Measurements from ENCODE around the gene PITPNC1. TPM values are rescaled to one million over a fixed set of nuclear protein-coding genes. Genes with fewer than 3 reads are reported as not detected.

Gene PITPNC1
- total RNA-seq, 1 donor from 2014 or later: 8.1 TPM

- Histone ChIP-seq H3K4me3 (no peak overlapping the region), H3K27ac (no peak overlapping the region), H3K9me3 (no peaks in the 10 kb centered on the region), H3K4me1 (peaks cover 6% of the 10 kb centered on the region), H3K27me3 (no peaks in the 10 kb centered on the region), H3K36me3 (peaks cover 6 to 72% of the 10 kb centered on the region in 2 donors)
- TF ChIP-seq POLR2AphosphoS5 (IDR thresholded peaks at IDR 0.05; ENCODE audit: insufficient read depth in 1 of 2, low read depth in 1 of 2): no peak
- no peak for TF ChIP-seq CTCF (IDR thresholded peaks at IDR 0.05)
- TF ChIP-seq POLR2A (IDR thresholded peaks at IDR 0.05): no peak
- intact Hi-C loops (cut with DNase I): no loop called here
- no peak for DNase-seq (ENCODE audit: extremely low spot score in 2 of 2)
Measured at GRCh38 chr17:67353929-67354574, 23.0 kb upstream of the PITPNC1 start.

GRCh38 chr17:67358612-67359011 lies 18.5 kb upstream of the PITPNC1 start:
- no peak for DNase-seq (ENCODE audit: extremely low spot score in 2 of 2)
- peaks cover 49% of the 10 kb centered on the region for H3K4me1 ChIP-seq

GRCh38 chr17:67359960-67360791 lies 16.9 kb upstream of the PITPNC1 start:
- TF ChIP-seq POLR2A (IDR thresholded peaks at IDR 0.05): no peak
- no peak for TF ChIP-seq CTCF (IDR thresholded peaks at IDR 0.05)
- no peak for TF ChIP-seq POLR2AphosphoS5 (IDR thresholded peaks at IDR 0.05; ENCODE audit: insufficient read depth in 1 of 2, low read depth in 1 of 2)
- peaks cover 65% of the 10 kb centered on the region for H3K4me1 ChIP-seq
- H3K4me3 ChIP-seq: no peak overlapping the region
- H3K27ac ChIP-seq: no peak overlapping the region
- no peaks in the 10 kb centered on the region for H3K27me3 ChIP-seq
- peaks cover 0 to 23% of the 10 kb centered on the region in 2 donors for H3K36me3 ChIP-seq
- H3K9me3 ChIP-seq: no peaks in the 10 kb centered on the region
- DNase-seq (ENCODE audit: extremely low spot score in 2 of 2): no peak
- intact Hi-C loops (cut with DNase I): no loop called here

More at GRCh38 chr17:67358612-67359011, 18.5 kb upstream of the PITPNC1 start:
- H3K27me3 ChIP-seq: no peaks in the 10 kb centered on the region
- no peak for TF ChIP-seq CTCF (IDR thresholded peaks at IDR 0.05)
- TF ChIP-seq POLR2A (IDR thresholded peaks at IDR 0.05): no peak
- no peak for TF ChIP-seq POLR2AphosphoS5 (IDR thresholded peaks at IDR 0.05; ENCODE audit: insufficient read depth in 1 of 2, low read depth in 1 of 2)
- H3K27ac ChIP-seq: no peak overlapping the region
- H3K9me3 ChIP-seq: no peaks in the 10 kb centered on the region
- intact Hi-C loops (cut with DNase I): no loop called here
- peaks cover 0 to 30% of the 10 kb centered on the region in 2 donors for H3K36me3 ChIP-seq
- H3K4me3 ChIP-seq: no peak overlapping the region

- H3K27ac ChIP-seq: no peak overlapping the region
- no peak for DNase-seq (ENCODE audit: extremely low spot score in 2 of 2)
- peak in 1 of 2 donors; percentile 23 for TF ChIP-seq POLR2AphosphoS5 (IDR thresholded peaks at IDR 0.05; ENCODE audit: insufficient read depth in 1 of 2, low read depth in 1 of 2)
- TF ChIP-seq CTCF (IDR thresholded peaks at IDR 0.05): no peak
- no peak overlapping the region for H3K4me3 ChIP-seq
- H3K36me3 ChIP-seq: peaks cover 0 to 16% of the 10 kb centered on the region in 2 donors
- intact Hi-C loops (cut with DNase I): no loop called here
- no peaks in the 10 kb centered on the region for H3K27me3 ChIP-seq
- H3K9me3 ChIP-seq: no peaks in the 10 kb centered on the region
- peaks cover 70% of the 10 kb centered on the region for H3K4me1 ChIP-seq
Measured at GRCh38 chr17:67360880-67361279, 16.2 kb upstream of the PITPNC1 start.

- Histone ChIP-seq H3K4me3 (no peak overlapping the region), H3K9me3 (no peaks in the 10 kb centered on the region), H3K27me3 (no peaks in the 10 kb centered on the region), H3K27ac (no peak overlapping the region), H3K4me1 (peaks cover 76% of the 10 kb centered on the region), H3K36me3 (peaks cover 0 to 6% of the 10 kb centered on the region in 2 donors)
- TF ChIP-seq POLR2AphosphoS5 (IDR thresholded peaks at IDR 0.05; ENCODE audit: insufficient read depth in 1 of 2, low read depth in 1 of 2): no peak
- TF ChIP-seq CTCF (IDR thresholded peaks at IDR 0.05): no peak
- TF ChIP-seq POLR2A (IDR thresholded peaks at IDR 0.05): no peak
- no peak for DNase-seq (ENCODE audit: extremely low spot score in 2 of 2)
- intact Hi-C loops (cut with DNase I): no loop called here
Measured at GRCh38 chr17:67362173-67362572, 14.9 kb upstream of the PITPNC1 start.
